Measurements from ENCODE around the gene ACBD4. TPM values are rescaled to one million over a fixed set of nuclear protein-coding genes. Genes with fewer than 3 reads are reported as not detected.
A peak's percentile ranks its signal among the peaks of the same experiment; 100 is the strongest.

Gene ACBD4
- total and polyA plus RNA-seq, 2 of the 13 experiments (the other 11 are each of a cell fraction or from before 2014, with no cell fraction given): 16.1 to 26.9 TPM

- no peak for TF ChIP-seq AKNA (CRISPR knock-in tag; IDR thresholded peaks at IDR 0.05; ENCODE audit: borderline replicate concordance)
- no peak for TF ChIP-seq USF2 (IDR thresholded peaks at IDR 0.05; ENCODE audit: low read depth, low read length)
- TF ChIP-seq USF2 (CRISPR knock-in tag; IDR thresholded peaks at IDR 0.05; ENCODE audit: borderline replicate concordance): no peak
- no peak for TF ChIP-seq MIER2 (CRISPR knock-in tag; IDR thresholded peaks at IDR 0.05)
- no peak for TF ChIP-seq SMARCE1 (IDR thresholded peaks at IDR 0.05; ENCODE audit: borderline replicate concordance)
- TF ChIP-seq KLF16 (CRISPR knock-in tag; IDR thresholded peaks at IDR 0.05): 0 out of 4 replicates have a peak, but pooled peaks of 1 of the 2 experiments have one; percentile 2
- no peak; the same call in 1 of the 2 replicates for TF ChIP-seq KDM5B (CRISPR knock-in tag; IDR thresholded peaks at IDR 0.05; ENCODE audit: borderline replicate concordance)
- no peak for TF ChIP-seq MBNL3 (CRISPR knock-in tag; conservative IDR thresholded peaks at IDR 0.05)
- TF ChIP-seq ZBTB43 (CRISPR knock-in tag; conservative IDR thresholded peaks at IDR 0.05): no peak; the same call in 1 of the 2 replicates
- no peak for TF ChIP-seq RFX3 (CRISPR knock-in tag; IDR thresholded peaks at IDR 0.05)
- TF ChIP-seq POLR2AphosphoS2 (IDR thresholded peaks at IDR 0.05; ENCODE audit: low read depth, low read length): 0 out of 2 replicates have a peak, but pooled peaks have one; percentile 48
- TF ChIP-seq ZNF629 (CRISPR knock-in tag; conservative IDR thresholded peaks at IDR 0.05): no peak
- no peak for TF ChIP-seq NFKB2 (CRISPR knock-in tag; IDR thresholded peaks at IDR 0.05; ENCODE audit: borderline replicate concordance)
- no peak for TF ChIP-seq BHLHE40 (IDR thresholded peaks at IDR 0.05; ENCODE audit: low read length)
- TF ChIP-seq REL (CRISPR knock-in tag; conservative IDR thresholded peaks at IDR 0.05): no peak; the same call in 1 of the 2 replicates
- TF ChIP-seq PHF8 (CRISPR knock-in tag; IDR thresholded peaks at IDR 0.05): 0 out of 2 replicates have a peak, but pooled peaks have one; percentile 1
- no peak; the same call in 1 of the 2 replicates for TF ChIP-seq ZNF343 (CRISPR knock-in tag; IDR thresholded peaks at IDR 0.05)
- 0 out of 2 replicates have a peak, but pooled peaks have one; percentile 23 for TF ChIP-seq ZNF503 (CRISPR knock-in tag; IDR thresholded peaks at IDR 0.05)
- TF ChIP-seq ONECUT2 (CRISPR knock-in tag; IDR thresholded peaks at IDR 0.05): no peak
- TF ChIP-seq ZNF382 (CRISPR knock-in tag; IDR thresholded peaks at IDR 0.05; ENCODE audit: borderline replicate concordance): no peak
Observed at GRCh38 chr17:45162025-45162687, 26.7 kb downstream of the ACBD4 start (continued).
